Stimulated activated CD4-positive, alpha-beta T cell treated with anti-CD3 and anti-CD28 coated beads, TNF-alpha, amount 100 ng/mL, for 1 hour (primary cell): ENCODE data around the gene MRPL50.

Experiments
- DNase-seq, 3 donors: peaks; one replicate each; pipeline ENCODE4 v3.0.0-alpha.2; 2020; ENCODE audit warnings: low read depth in 3 of 3, low spot score in 1 of 3

Gene MRPL50

GRCh38 chr9:101342595-101342994 is 55.8 kb downstream of the MRPL50 start:
- DNase-seq = no peak

- DNase-seq = no peak
These were observed 56.5 kb downstream of the MRPL50 start for GRCh38 chr9:101341958-101342357.
